Karpas-422 (cell line): ENCODE measurements around the gene DPF3. TPM values are rescaled to one million over a fixed set of nuclear protein-coding genes. Genes with fewer than 3 reads are reported as not detected.

Source experiments
- DNase-seq: peaks from one replicate; pipeline ENCODE4 v3.0.0-alpha.2; 2015
- H2AFZ ChIP-seq: fragments of 200-600 bp; sonication (generic); 2 replicates; pipeline ENCODE4 v1.6.1; 2014; ENCODE audit warnings: antibody characterized with exemption, low read length, mixed read lengths
- H3K27ac ChIP-seq: fragments of 200-600 bp; sonication (generic); 2 replicates; pipeline ENCODE4 v1.5.1; 2014; ENCODE audit warnings: mild to moderate bottlenecking, low read length, moderate library complexity
- H3K27me3 ChIP-seq: fragments of 200-600 bp; sonication (generic); 2 replicates; pipeline ENCODE4 v1.6.1; 2014; ENCODE audit warnings: low read length, mixed read lengths
- H3K36me3 ChIP-seq: fragments of 200-600 bp; sonication (generic); 2 replicates; pipeline ENCODE4 v1.6.1; 2014; ENCODE audit warnings: low read length, mixed read lengths; ENCODE audit not compliant: insufficient read depth
- H3K4me1 ChIP-seq: fragments of 200-600 bp; sonication (generic); 2 replicates; pipeline ENCODE4 v1.6.1; 2014; ENCODE audit warnings: mild to moderate bottlenecking, low read length, mixed read lengths
- H3K4me2 ChIP-seq: fragments of 200-600 bp; sonication (generic); 2 replicates; pipeline ENCODE4 v1.6.1; 2014; ENCODE audit warnings: low read length, low read depth, mild to moderate bottlenecking; ENCODE audit not compliant: poor library complexity, severe bottlenecking
- H3K4me3 ChIP-seq: fragments of 200-600 bp; sonication (generic); 2 replicates; pipeline ENCODE4 v1.5.1; 2014; ENCODE audit warnings: mild to moderate bottlenecking, antibody characterized with exemption, low read length, mixed read lengths
- H3K79me2 ChIP-seq: fragments of 200-600 bp; sonication (generic); 2 replicates; pipeline ENCODE4 v1.6.1; 2014; ENCODE audit warnings: mild to moderate bottlenecking, low read length, mixed read lengths
- H3K9ac ChIP-seq: fragments of 200-600 bp; sonication (generic); 2 replicates; pipeline ENCODE4 v1.6.0; 2014; ENCODE audit warnings: low read length
- H3K9me2 ChIP-seq: fragments of 200-600 bp; sonication (generic), shearing (Covaris generic); replicated peaks from 2 replicates; pipeline ENCODE4 v1.6.0; 2014; ENCODE audit warnings: mild to moderate bottlenecking, low read length, moderate library complexity; ENCODE audit not compliant: insufficient read depth
- H3K9me3 ChIP-seq: fragments of 300-700, 200-600 bp; sonication (generic); 2 replicates; pipeline ENCODE4 v1.6.1; 2014; ENCODE audit warnings: low read length, mixed read lengths
- H4K20me1 ChIP-seq: fragments of 200-600 bp; sonication (generic); 2 replicates; pipeline ENCODE4 v1.6.1; 2014; ENCODE audit warnings: mild to moderate bottlenecking, antibody characterized with exemption, low read length, low read depth; ENCODE audit not compliant: insufficient read depth
- total RNA-seq: library from RNA; depleted of rRNA; stranded (reverse); fragments of >200 nt; shearing (Covaris generic); gene quantifications from 2 replicates; pipeline ENCODE4 v1.2.3, GENCODE V29; 2014; ENCODE audit warnings: low replicate concordance

Gene DPF3
- total RNA-seq, 1 experiment from 2014 or later, result 3.1 TPM

DNA sequence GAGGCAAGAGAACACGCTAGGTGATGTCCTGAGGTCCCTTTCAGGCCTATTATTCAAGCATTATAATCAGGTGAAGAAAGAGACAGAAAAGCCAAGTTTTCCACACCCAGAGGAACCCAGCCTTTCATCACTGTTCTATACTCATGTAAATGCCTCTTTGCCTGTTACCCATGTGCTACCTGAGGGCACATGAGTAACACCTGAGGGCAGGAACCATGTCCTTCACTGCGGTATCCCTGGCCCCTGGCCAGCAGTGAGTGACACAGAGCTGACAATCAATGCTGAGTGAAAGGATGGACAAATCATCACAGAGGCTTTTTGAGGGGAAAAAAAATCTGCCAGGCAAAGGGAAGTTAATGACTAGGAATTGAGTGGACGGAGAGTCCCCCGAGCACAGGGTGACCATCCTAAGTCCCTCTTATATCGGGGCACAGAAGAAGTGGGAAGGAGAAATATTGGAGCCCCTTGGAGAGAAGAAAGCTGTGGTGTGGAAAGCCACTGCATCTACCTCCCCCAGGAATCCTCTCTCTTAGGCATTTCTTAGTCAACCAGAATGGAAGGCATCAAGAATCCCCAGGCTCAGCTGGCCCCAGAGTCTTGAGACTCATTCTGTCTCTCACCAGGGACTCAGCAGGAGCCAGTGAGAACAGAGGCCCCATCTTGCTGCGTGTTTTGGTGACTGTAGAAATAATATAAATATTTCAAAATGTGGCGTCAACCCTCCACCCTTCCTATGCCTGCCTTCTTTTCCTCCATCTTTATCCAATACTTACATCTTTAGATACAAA, 212.9 kb downstream of the DPF3 start:
- no peaks in the 10 kb centered on the region for H3K9me3 ChIP-seq
- no peak overlapping the region for H3K4me3 ChIP-seq
- no peak overlapping the region for H3K4me2 ChIP-seq
- peaks cover 5% of the 10 kb centered on the region for H3K4me1 ChIP-seq
- 0 out of 2 replicates have a peak, but pooled peaks cover 3% of the 10 kb centered on the region for H3K27me3 ChIP-seq
- H3K9me2 ChIP-seq, result no peaks in the 10 kb centered on the region
- H3K36me3 ChIP-seq, result no peaks in the 10 kb centered on the region
- no peak for DNase-seq
- H4K20me1 ChIP-seq, result no peaks in the 10 kb centered on the region
- no peak overlapping the region for H2AFZ ChIP-seq
- no peak overlapping the region for H3K9ac ChIP-seq
- H3K79me2 ChIP-seq, result no peaks in the 10 kb centered on the region
- H3K27ac ChIP-seq, result no peak overlapping the region

DNA sequence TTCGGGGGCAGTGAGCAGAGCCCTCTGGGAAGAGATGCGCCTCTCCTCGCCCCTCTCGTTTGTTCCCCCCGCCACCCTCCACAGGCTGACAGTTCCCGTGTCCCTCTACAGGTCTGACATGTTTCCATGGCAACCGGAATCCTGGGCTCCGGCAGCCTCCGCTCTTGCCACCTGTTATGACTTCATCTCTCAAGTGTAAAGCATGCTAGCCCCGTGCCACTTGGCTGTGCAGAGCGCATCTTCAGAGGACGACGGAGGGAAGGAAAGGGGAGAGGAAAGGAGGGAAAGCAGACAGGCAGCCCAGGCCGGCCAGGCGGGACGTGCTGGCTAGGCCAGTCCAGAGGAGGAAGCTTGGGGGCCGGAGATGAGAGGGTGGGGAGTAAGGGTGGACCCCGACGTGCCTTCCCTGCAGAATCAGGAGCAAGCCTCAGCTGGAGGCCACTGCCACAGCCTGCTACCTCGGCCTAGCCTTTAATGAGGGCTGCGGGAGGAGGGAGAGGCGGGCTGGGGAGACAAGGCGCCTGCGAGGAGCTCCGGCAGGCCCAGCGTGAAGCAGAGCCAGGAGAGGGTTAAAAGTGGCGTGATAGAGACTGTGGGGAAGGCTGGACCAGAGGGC, 214.3 kb downstream of the DPF3 start:
- Histone ChIP-seq H3K4me1 (peaks cover 18% of the 10 kb centered on the region), H4K20me1 (no peaks in the 10 kb centered on the region), H3K9ac (no peak overlapping the region), H2AFZ (no peak overlapping the region), H3K27me3 (no peaks in the 10 kb centered on the region), H3K4me3 (no peak overlapping the region), H3K9me2 (no peaks in the 10 kb centered on the region), H3K79me2 (no peaks in the 10 kb centered on the region), H3K4me2 (no peak overlapping the region), H3K9me3 (no peaks in the 10 kb centered on the region), H3K27ac (no peak overlapping the region), H3K36me3 (no peaks in the 10 kb centered on the region)
- no peak for DNase-seq

DNA sequence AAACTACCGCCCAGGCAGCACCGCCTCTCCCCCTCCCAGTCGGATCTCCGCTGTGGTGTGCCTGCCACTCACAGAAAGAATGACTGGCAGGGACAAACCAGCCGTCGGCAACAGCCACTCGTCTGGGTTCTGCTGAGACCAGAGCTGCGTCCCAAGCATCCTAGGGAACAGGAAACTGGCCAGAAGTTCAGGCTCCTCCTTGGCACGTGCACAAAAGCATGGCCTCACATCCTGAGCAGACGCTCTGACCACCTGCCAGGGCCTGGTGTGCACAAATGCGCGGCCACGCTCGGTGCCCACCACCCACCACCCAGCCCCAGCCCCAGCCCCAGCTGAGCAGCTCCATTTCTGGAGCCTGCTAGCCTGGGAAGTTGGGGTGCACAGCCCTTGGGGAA, 214.8 kb downstream of the DPF3 start:
- Histone ChIP-seq H3K4me1 (peaks cover 20% of the 10 kb centered on the region), H2AFZ (no peak overlapping the region), H4K20me1 (no peaks in the 10 kb centered on the region), H3K79me2 (no peaks in the 10 kb centered on the region), H3K27ac (no peak overlapping the region), H3K36me3 (no peaks in the 10 kb centered on the region), H3K9ac (no peak overlapping the region), H3K27me3 (no peaks in the 10 kb centered on the region), H3K4me2 (no peak overlapping the region), H3K9me3 (no peaks in the 10 kb centered on the region), H3K9me2 (no peaks in the 10 kb centered on the region), H3K4me3 (no peak overlapping the region)
- no peak for DNase-seq

DNA sequence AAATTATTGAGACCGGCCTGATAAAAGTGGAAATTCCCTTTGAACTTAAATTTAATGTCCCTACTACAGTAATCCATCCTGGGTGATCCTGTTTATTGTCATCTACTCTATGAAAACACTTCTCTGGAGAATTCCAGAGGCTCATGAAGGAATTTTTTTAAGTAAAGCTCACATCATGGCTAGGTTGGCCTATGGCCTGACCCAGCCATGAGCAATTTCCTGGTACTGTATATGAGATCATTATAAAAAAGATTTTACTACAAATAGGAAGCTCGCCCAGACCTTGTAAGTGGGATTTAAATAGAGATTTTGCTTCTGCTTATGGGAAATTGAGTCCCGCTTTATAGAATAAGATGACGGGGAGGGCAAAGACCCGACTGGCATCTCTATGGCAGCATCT, 215.5 kb downstream of the DPF3 start:
- H3K36me3 ChIP-seq, result no peaks in the 10 kb centered on the region
- no peaks in the 10 kb centered on the region for H3K27me3 ChIP-seq
- no peaks in the 10 kb centered on the region for H3K9me3 ChIP-seq
- no peak overlapping the region for H3K27ac ChIP-seq
- DNase-seq, result no peak
- no peak overlapping the region for H3K4me2 ChIP-seq
- H3K4me1 ChIP-seq, result peaks cover 16% of the 10 kb centered on the region
- no peak overlapping the region for H3K9ac ChIP-seq
- H3K4me3 ChIP-seq, result no peak overlapping the region
- H2AFZ ChIP-seq, result no peak overlapping the region
- H4K20me1 ChIP-seq, result no peaks in the 10 kb centered on the region
- H3K79me2 ChIP-seq, result no peaks in the 10 kb centered on the region
- H3K9me2 ChIP-seq, result no peaks in the 10 kb centered on the region

DNA sequence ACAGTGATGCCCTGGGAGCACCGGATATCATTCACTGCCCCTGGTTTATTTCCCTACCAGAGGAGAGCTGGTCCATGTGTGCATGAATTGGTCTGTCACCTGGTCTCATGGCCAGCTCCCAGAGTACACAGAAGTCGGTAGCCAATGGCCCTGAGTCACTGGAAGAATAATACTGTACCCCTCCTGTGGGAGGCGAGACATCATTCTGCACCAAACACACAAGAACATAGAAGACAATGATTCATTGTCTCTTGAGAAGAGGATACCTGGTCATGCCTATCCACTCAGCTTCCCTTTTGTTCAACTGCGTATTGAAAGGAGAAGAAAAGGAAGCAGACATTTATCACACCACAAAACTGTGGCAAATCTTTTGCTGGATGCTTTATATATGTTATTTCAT, 216.2 kb downstream of the DPF3 start:
- Histone ChIP-seq H3K4me3 (no peak overlapping the region), H3K27ac (no peak overlapping the region), H3K4me1 (peaks cover 16% of the 10 kb centered on the region), H3K27me3 (no peaks in the 10 kb centered on the region), H3K9me2 (no peaks in the 10 kb centered on the region), H2AFZ (no peak overlapping the region), H3K36me3 (no peaks in the 10 kb centered on the region), H3K9ac (no peak overlapping the region), H3K79me2 (no peaks in the 10 kb centered on the region), H3K9me3 (no peaks in the 10 kb centered on the region), H3K4me2 (no peak overlapping the region), H4K20me1 (no peaks in the 10 kb centered on the region)
- no peak for DNase-seq

DNA sequence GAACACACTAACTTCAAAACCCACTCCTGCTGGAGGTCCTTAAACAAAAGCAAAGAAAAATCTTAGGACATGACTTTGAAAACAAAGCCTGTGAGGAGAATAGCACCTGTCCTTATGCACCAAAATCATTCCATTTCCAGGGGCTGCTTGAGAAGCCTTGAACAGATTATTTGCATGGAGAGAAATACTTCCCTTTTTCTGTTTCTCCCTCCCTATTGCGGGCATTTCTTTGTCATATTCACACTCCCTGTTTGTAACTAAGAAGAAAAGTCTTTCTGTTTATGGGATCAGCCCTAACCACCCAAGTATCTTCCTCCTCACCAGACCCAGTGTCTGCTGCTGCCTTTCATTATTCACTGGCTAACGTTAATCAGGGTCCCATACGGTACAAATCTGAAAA, 218.8 kb downstream of the DPF3 start:
- no peaks in the 10 kb centered on the region for H4K20me1 ChIP-seq
- no peak overlapping the region for H3K27ac ChIP-seq
- peak overlapping the region; percentile 45 for H3K4me2 ChIP-seq
- H3K79me2 ChIP-seq, result no peaks in the 10 kb centered on the region
- no peak overlapping the region for H3K9ac ChIP-seq
- H3K27me3 ChIP-seq, result no peaks in the 10 kb centered on the region
- H3K36me3 ChIP-seq, result no peaks in the 10 kb centered on the region
- no peaks in the 10 kb centered on the region for H3K9me2 ChIP-seq
- no peak overlapping the region for H2AFZ ChIP-seq
- H3K4me1 ChIP-seq, result peaks cover 16% of the 10 kb centered on the region
- peak; percentile 71 for DNase-seq
- H3K4me3 ChIP-seq, result no peak overlapping the region
- H3K9me3 ChIP-seq, result no peaks in the 10 kb centered on the region

DNA sequence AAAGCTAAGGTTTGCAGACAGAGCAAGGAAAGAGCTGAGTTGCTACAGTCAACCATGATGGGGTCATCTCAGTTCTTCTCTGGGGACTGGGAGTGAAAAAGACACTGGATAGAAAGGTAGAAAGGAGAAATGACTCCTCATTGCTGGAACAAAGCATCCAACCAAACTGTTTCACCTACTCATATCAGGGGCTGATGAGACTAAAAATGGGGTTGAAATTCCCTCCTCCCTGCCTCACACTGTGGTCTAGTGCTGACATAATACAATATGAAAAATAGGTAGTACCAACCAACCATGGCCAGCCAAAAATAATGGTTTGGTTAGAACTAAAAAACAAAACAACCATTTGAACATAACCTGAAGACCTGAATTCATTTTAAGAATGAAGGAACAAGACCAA, 220.7 kb downstream of the DPF3 start:
- no peak overlapping the region for H2AFZ ChIP-seq

DNA sequence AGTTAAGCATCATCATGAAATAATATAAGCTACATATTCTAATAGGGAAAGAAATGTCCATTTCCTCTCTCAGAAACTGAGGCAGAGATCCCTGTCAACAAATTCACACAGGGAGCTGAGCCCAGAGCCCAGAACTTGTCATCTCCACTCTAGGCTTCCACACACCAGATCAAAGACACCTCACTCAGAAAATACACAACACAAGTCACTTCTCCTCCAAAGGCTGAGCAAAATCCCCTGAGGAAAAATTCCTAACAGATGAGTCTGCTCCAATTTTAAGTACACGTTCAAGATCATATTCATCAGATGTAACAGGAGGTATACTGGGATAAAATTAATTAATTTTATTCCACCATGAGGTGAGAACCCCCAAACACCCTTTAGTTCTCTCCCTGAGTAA, 227.3 kb downstream of the DPF3 start:
- no peak for DNase-seq
- no peak overlapping the region for H3K27ac ChIP-seq
- no peak overlapping the region for H3K4me3 ChIP-seq
- no peaks in the 10 kb centered on the region for H3K9me3 ChIP-seq
- no peak overlapping the region for H3K4me2 ChIP-seq
- H3K4me1 ChIP-seq, result no peaks in the 10 kb centered on the region
- no peaks in the 10 kb centered on the region for H3K36me3 ChIP-seq
- no peaks in the 10 kb centered on the region for H3K9me2 ChIP-seq
- no peaks in the 10 kb centered on the region for H4K20me1 ChIP-seq
- H3K9ac ChIP-seq, result no peak overlapping the region
- H3K79me2 ChIP-seq, result no peaks in the 10 kb centered on the region
- H2AFZ ChIP-seq, result no peak overlapping the region
- no peaks in the 10 kb centered on the region; the same call in 1 of the 2 replicates for H3K27me3 ChIP-seq

More for the DNA sequence above, 220.7 kb downstream of the DPF3 start:
- H3K9me2 ChIP-seq, result no peaks in the 10 kb centered on the region
- no peak overlapping the region for H3K4me3 ChIP-seq
- no peaks in the 10 kb centered on the region for H3K79me2 ChIP-seq
- H3K4me2 ChIP-seq, result no peak overlapping the region
- H3K4me1 ChIP-seq, result peaks cover 16% of the 10 kb centered on the region
- no peaks in the 10 kb centered on the region for H3K9me3 ChIP-seq
- H3K36me3 ChIP-seq, result no peaks in the 10 kb centered on the region
- no peak for DNase-seq
- no peak overlapping the region for H3K9ac ChIP-seq
- no peaks in the 10 kb centered on the region for H4K20me1 ChIP-seq
- no peaks in the 10 kb centered on the region for H3K27me3 ChIP-seq
- no peak overlapping the region for H3K27ac ChIP-seq
